T-helper 22 cell (primary cell): Measurements from ENCODE around the gene PLXNA4.

Experiments
- DNase-seq: peaks from one replicate; pipeline ENCODE4 v3.0.0-alpha.2; 2020; ENCODE audit warnings: low read depth

PLXNA4 gene

GRCh38 chr7:132592231-132592920 is 16.1 kb upstream of the PLXNA4 start:
- no peak for DNase-seq

GRCh38 chr7:132590162-132590561 is 13.9 kb upstream of the PLXNA4 start:
- DNase-seq, result no peak

GRCh38 chr7:132588596-132588995 is 12.3 kb upstream of the PLXNA4 start:
- no peak for DNase-seq

- DNase-seq, result no peak
These were observed 8.7 kb upstream of the PLXNA4 start for GRCh38 chr7:132584796-132585494.

GRCh38 chr7:132581431-132581830 is 5.2 kb upstream of the PLXNA4 start:
- DNase-seq, result no peak

- peak; percentile 2 for DNase-seq
These were observed 4.5 kb upstream of the PLXNA4 start for GRCh38 chr7:132580717-132581285.

GRCh38 chr7:132580277-132580676 is 4.0 kb upstream of the PLXNA4 start:
- no peak for DNase-seq

GRCh38 chr7:132579260-132579899 is 3.1 kb upstream of the PLXNA4 start:
- no peak for DNase-seq

- DNase-seq, result no peak
These were observed 2.6 kb upstream of the PLXNA4 start for GRCh38 chr7:132578826-132579225.

- DNase-seq, result no peak
These were observed 1.7 kb upstream of the PLXNA4 start for GRCh38 chr7:132578050-132578370.

- DNase-seq, result no peak
These were observed 1.2 kb upstream of the PLXNA4 start for GRCh38 chr7:132577206-132578049.

- DNase-seq, result no peak
These were observed 433 bp upstream of the PLXNA4 start for GRCh38 chr7:132576721-132577085.

- DNase-seq, result no peak
These were observed 770 bp downstream of the PLXNA4 start for GRCh38 chr7:132575419-132575981.

- DNase-seq, result no peak
These were observed 2.0 kb downstream of the PLXNA4 start for GRCh38 chr7:132574223-132574622.

- no peak for DNase-seq
These were observed 2.9 kb downstream of the PLXNA4 start for GRCh38 chr7:132573251-132573955.

- DNase-seq, result no peak
These were observed 3.7 kb downstream of the PLXNA4 start for GRCh38 chr7:132572526-132572925.

GRCh38 chr7:132571970-132572369 is 4.3 kb downstream of the PLXNA4 start:
- DNase-seq, result no peak

- DNase-seq, result no peak
These were observed 6.2 kb downstream of the PLXNA4 start for GRCh38 chr7:132569884-132570614.

GRCh38 chr7:132568962-132569361 is 7.3 kb downstream of the PLXNA4 start:
- DNase-seq, result no peak

- no peak for DNase-seq
These were observed 10.4 kb downstream of the PLXNA4 start for GRCh38 chr7:132565885-132566284.

- DNase-seq, result no peak
These were observed 10.8 kb downstream of the PLXNA4 start for GRCh38 chr7:132565441-132565840.
